GM21381 (cell line): ENCODE measurements around the gene ZNF460.

ENCODE experiments used
- ATAC-seq: cut with Tn5 transposase; IDR thresholded peaks from one replicate; pipeline ENCODE4 v1.9.1; 2021; ENCODE audit warnings: mild to moderate bottlenecking, moderate library complexity; ENCODE audit not compliant: unreplicated experiment

The ZNF460 gene

DNA sequence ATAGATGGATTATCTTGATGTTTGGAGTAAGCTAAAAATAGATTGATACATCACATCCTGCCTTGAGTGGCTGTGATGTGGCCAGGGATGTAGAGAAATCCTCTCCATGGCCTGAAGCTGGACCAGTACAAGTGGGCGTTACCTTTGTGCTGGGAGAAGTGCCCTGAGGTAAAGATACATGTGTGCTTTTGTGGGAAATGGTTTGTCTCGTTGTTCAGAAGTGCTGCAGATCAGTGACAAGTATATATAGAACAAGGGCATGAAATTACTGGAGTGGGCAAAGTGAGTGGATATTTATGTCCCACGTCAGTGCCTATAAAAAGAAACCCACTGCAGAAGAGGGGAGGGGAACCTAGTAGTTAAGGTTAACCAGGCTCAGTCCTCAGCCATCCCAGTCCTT, 58.6 kb downstream of the ZNF460 start:
- no peak for ATAC-seq

- ATAC-seq: no peak
These were observed 62.3 kb downstream of the ZNF460 start for GRCh38 chr19:57342582-57342981.
